ENCODE results near the gene LRP1B. TPM values are rescaled to one million over a fixed set of nuclear protein-coding genes. Genes with fewer than 3 reads are reported as not detected.

The LRP1B gene
- total and polyA plus RNA-seq, 2 donors (not counting 1 experiment from before 2014, with no cell fraction given), result not detected

GRCh38 chr2:142178604-142179003, 47.8 kb upstream of the LRP1B start:
- intact Hi-C loops (cut with micrococcal nuclease), result no loop called here
- no peak overlapping the region for H2AFZ ChIP-seq (ENCODE audit: insufficient read depth, low read depth, low read length, poor library complexity, severe bottlenecking)
- H3K9ac ChIP-seq (ENCODE audit: low read length), result no peak overlapping the region
- no peak overlapping the region for H3K4me2 ChIP-seq (replicated peaks; ENCODE audit: low read depth, low read length, poor library complexity, severe bottlenecking)
- H3K9me3 Mint-ChIP-seq (ENCODE audit: insufficient read depth), result no peaks in the 10 kb centered on the region
- H3K4me1 ChIP-seq (ENCODE audit: control insufficient read depth in 2 of 2, insufficient read depth in 2 of 2, low read length in 2 of 2), result no peaks in the 10 kb centered on the region
- H3K27ac ChIP-seq (ENCODE audit: low read length in 2 of 2), result no peak overlapping the region
- no peak overlapping the region for H3K27ac Mint-ChIP-seq
- H3K4me3 ChIP-seq (ENCODE audit: control extremely low read depth in 1 of 5, extremely low read depth in 1 of 5, insufficient read depth in 1 of 5, low read depth in 2 of 5, low read length in 4 of 5), result no peak overlapping the region
- ChIA-PET POLR2A (no interaction called here), CTCF (no interaction called here)
- TF ChIP-seq CTCF (IDR thresholded peaks at IDR 0.05), result no peak
- TF ChIP-seq EZH2 (IDR thresholded peaks at IDR 0.05; ENCODE audit: borderline replicate concordance, insufficient read depth, low read depth, low read length, poor library complexity, severe bottlenecking), result no peak
- H4K20me1 ChIP-seq (ENCODE audit: control insufficient read depth, insufficient read depth, low read length, poor library complexity, severe bottlenecking), result no peaks in the 10 kb centered on the region
- no peaks in the 10 kb centered on the region for H3K9me3 ChIP-seq (ENCODE audit: control extremely low read depth in 1 of 3, control insufficient read depth in 2 of 3, insufficient read depth in 1 of 3, low read length in 2 of 3)
- H3K4me1 Mint-ChIP-seq, result no peaks in the 10 kb centered on the region
- no peak overlapping the region for H3K4me3 Mint-ChIP-seq
- H3K36me3 ChIP-seq (replicated peaks in 1 of 2; ENCODE audit: control extremely low read depth in 1 of 2, control insufficient read depth in 1 of 2, extremely low read depth in 1 of 2, insufficient read depth in 2 of 2, low read length in 1 of 2), result no peaks in the 10 kb centered on the region
- DNase-seq, result no peak
- no peaks in the 10 kb centered on the region for H3K79me2 ChIP-seq (ENCODE audit: control insufficient read depth, insufficient read depth, low read length)
- no peaks in the 10 kb centered on the region for H3K27me3 Mint-ChIP-seq
- ATAC-seq (ENCODE audit: low read depth), result no peak
- 83% methylated on average over 1 of the region's 1 CpG for WGBS (ENCODE audit: insufficient coverage)
- H3K27me3 ChIP-seq (replicated peaks in 1 of 4; ENCODE audit: control extremely low read depth in 1 of 4, control insufficient read depth in 3 of 4, insufficient read depth in 4 of 4, low read length in 3 of 4), result no peaks in the 10 kb centered on the region

- TF ChIP-seq CTCF (IDR thresholded peaks at IDR 0.05) (no peak), EZH2 (IDR thresholded peaks at IDR 0.05; ENCODE audit: borderline replicate concordance, insufficient read depth, low read depth, low read length, poor library complexity, severe bottlenecking) (no peak)
- H3K9ac ChIP-seq (ENCODE audit: low read length), result no peak overlapping the region
- H3K4me2 ChIP-seq (replicated peaks; ENCODE audit: low read depth, low read length, poor library complexity, severe bottlenecking), result no peak overlapping the region
- no peaks in the 10 kb centered on the region for H3K9me3 ChIP-seq (ENCODE audit: control extremely low read depth in 1 of 3, control insufficient read depth in 2 of 3, insufficient read depth in 1 of 3, low read length in 2 of 3)
- CTCF ChIA-PET, result no interaction called here
- Mint-ChIP-seq H3K4me1 (no peaks in the 10 kb centered on the region), H3K9me3 (ENCODE audit: insufficient read depth) (no peaks in the 10 kb centered on the region), H3K27ac (no peak overlapping the region), H3K4me3 (no peak overlapping the region), H3K27me3 (no peaks in the 10 kb centered on the region)
- H3K4me1 ChIP-seq (ENCODE audit: control insufficient read depth in 2 of 2, insufficient read depth in 2 of 2, low read length in 2 of 2), result no peaks in the 10 kb centered on the region
- no peaks in the 10 kb centered on the region for H3K27me3 ChIP-seq (replicated peaks in 1 of 4; ENCODE audit: control extremely low read depth in 1 of 4, control insufficient read depth in 3 of 4, insufficient read depth in 4 of 4, low read length in 3 of 4)
- DNase-seq (no peak), ATAC-seq (ENCODE audit: low read depth) (no peak)
- POLR2A ChIA-PET, result no interaction called here
- no peak overlapping the region for H2AFZ ChIP-seq (ENCODE audit: insufficient read depth, low read depth, low read length, poor library complexity, severe bottlenecking)
- H3K27ac ChIP-seq (ENCODE audit: low read length in 2 of 2), result no peak overlapping the region
- no peaks in the 10 kb centered on the region for H4K20me1 ChIP-seq (ENCODE audit: control insufficient read depth, insufficient read depth, low read length, poor library complexity, severe bottlenecking)
- H3K79me2 ChIP-seq (ENCODE audit: control insufficient read depth, insufficient read depth, low read length), result no peaks in the 10 kb centered on the region
- intact Hi-C loops (cut with micrococcal nuclease), result no loop called here
- H3K36me3 ChIP-seq (replicated peaks in 1 of 2; ENCODE audit: control extremely low read depth in 1 of 2, control insufficient read depth in 1 of 2, extremely low read depth in 1 of 2, insufficient read depth in 2 of 2, low read length in 1 of 2), result no peaks in the 10 kb centered on the region
- H3K4me3 ChIP-seq (ENCODE audit: control extremely low read depth in 1 of 5, extremely low read depth in 1 of 5, insufficient read depth in 1 of 5, low read depth in 2 of 5, low read length in 4 of 5), result no peak overlapping the region
- no CpG with 5 or more reads among the region's 1 CpG for WGBS (ENCODE audit: insufficient coverage)
These were observed 46.1 kb upstream of the LRP1B start for GRCh38 chr2:142176941-142177340.
